Stimulated activated CD8-positive, alpha-beta memory T cell treated with anti-CD3 and anti-CD28 coated beads, Interleukin-12 subunit alpha, Interleukin-12 subunit beta, amount 100 ng/mL, for 4 hours (primary cell): ENCODE results near the gene UBL4B.

Experiments used
- DNase-seq: peaks from one replicate; pipeline ENCODE4 v3.0.0-alpha.2; 2020; ENCODE audit warnings: low read depth

The UBL4B gene

DNA sequence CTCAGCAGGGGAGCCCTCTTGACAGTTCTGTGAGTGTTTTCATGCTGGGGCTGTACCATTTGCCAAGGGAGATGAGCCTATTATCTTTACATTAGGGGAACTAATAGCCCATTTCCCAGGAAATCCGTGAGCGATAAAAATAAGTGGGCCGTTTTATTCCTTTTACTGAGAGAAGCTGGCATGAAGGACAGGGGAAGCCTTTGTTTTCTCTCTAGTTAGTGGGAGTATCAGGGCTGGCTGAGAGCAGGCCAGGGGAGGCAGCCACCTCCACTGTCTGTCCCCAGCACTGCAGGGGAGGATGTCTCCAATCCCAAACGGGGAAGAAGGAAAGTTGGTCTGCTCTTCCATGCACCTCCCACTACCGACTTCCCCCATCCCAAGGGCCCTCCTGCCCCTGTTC lies 2.5 kb downstream of the UBL4B start:
- DNase-seq: no peak

DNA sequence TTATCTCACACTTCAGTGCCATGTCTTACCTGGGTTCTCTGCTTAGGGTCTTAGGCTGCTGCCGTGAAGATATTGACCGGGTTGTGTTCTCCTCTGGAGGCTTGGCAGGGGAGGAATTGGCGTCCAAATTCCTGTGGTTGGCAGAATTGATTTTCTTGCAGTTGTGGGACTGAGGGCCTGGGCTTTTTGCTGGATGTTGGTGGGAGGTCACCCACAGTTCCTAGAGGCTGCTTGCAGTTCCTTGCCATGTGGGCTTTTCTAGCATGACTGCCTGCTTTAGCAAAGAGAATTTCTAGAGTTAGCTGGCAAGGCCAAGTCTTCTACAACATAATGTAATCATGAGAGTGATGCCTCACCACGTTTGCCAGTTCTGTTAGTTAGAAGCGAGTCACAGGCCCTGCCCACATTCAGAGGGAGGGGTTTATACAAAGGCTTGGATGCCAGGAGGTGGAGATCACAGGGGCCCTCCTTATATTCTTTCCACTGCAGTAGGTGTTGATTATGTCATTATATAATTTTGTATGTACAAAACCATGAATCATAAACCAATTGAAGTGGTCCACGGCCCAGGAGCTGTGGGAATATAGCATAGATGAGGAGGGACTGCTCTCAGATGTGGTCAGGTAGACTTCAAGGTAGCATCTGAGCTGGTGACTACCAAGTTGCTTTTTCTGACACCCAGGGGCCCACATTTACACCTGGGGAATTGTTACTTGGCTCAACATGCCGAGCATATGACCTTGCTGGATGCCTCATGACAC lies 6.6 kb downstream of the UBL4B start:
- no peak for DNase-seq

DNA sequence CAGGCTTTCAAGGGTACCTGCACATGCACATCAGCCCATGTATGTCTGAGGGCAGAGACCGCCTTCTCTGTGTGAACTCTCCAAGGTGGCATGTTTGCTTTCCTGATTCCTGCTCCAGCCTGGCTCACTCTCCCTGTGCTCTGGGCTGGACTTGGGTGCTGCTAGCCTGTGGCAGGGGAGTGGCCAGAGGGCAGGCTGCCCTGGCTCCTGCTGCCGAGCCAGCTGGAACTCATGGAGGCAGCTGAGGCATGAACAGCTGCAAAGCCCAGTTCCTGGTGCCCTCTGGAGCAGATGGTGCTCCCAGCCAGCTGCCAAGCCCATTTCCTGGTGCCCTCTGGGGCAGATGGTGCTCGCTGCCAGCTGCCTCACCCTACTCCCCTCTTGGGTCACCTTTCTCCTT lies 7.6 kb downstream of the UBL4B start:
- no peak for DNase-seq

DNA sequence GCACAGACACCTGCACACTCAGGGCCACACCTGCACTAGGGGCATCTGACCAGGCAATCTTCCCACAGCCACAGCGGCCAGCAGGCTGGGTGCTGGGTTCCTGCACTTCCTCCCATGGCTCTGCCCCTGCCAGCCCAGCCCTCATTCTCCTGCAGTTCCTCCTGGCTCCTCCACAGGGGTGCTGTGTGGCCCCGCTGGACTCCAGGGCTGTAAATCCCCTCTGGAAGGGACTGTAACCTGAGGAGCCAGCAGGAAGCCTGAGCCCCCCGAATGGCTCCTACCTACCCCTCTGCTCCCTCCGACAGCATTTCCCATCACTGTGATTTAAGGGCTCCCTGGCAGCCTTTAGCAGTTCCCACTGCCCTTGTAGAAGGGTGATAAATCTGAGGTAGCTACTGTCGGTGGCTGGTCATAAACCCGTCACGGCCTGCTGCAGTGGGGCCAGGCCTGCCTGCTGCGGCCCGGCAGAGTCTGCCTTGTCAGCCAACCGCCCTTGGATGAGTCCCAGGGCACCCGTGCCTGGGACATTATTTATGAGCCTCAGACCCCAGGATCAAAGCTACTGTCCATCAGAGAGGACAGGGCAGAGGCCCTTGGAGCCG lies 8.8 kb downstream of the UBL4B start:
- DNase-seq: no peak

DNA sequence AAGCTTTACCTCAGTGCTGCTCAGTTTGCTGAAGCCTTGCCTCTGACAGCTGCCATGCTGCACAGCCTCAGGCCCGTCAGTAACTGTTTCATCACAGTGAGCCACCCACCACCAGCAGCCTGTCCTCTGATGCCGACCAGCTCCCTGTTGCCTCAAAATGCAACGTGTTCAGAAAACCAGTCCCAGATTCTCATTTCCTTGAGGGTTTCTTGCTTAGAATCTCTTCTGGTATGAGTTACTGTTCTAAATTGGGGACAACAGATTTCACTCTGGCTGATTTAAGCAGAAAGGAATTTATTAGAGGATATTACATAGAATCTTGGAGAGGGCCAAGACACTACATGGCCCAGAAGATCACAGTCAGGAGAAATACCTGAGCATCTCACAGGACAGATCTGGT lies 11.0 kb downstream of the UBL4B start:
- DNase-seq: no peak

DNA sequence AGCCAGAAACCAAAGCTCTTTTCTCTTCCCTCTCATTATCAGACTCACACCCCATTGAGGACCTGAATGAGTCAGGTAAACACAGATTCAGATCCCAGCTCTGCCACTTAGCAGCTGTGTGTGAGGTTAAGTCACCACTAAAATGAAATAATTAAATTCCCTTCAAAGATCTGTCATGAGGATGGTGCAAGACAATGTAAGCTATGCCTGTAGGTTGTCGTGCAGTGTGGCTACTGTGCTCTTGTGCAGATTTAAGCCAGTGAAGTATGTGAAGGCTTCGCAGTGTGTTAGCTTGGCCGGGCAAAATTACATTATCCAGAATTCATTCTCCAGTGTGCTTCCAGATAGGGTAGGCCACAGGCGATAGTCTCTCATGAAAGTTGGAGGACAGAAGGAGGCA lies 13.6 kb downstream of the UBL4B start:
- no peak for DNase-seq

DNA sequence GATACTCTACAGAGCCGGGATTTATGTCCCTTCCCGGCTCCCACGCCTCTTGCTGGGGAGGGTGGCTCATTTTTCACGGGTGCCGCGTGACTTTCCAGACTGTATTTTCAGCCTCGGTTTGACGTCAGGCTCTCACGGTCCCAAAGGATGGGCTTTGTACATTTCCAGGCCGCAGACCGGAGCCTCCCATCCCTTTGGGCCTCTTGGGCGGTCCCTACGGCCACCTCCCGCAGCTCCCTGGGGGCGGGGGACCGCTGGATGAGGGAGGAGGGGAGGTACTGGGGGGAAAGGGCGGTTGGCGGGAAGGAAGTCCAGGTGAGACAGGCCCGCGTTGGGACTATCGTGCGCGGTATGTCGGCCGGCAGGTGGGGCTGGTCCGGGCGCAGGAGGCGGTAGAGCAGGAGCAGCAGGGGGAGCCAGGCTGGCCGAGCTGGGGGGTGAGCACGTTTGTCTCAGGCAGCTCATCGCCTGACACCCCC lies 17.9 kb downstream of the UBL4B start:
- DNase-seq: no peak

DNA sequence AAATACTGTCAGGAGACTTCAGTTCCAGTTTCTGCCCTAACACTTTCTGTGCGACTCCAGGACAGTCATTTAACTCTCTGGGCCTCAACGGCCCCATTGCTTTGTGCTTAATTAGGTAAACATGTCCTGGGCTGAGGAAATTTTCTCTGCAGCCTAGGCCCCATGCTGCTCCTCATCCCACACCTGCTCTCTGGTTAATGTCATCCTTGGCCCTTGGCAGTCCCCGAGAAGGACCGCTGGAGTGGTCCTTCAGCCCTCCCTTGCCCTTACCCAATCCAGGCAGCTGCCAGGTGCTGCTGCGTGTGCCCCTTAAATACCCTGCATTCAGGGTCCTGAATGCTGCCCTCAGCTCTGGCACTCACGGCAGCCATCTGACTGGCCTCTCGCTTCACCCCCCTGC lies 18.7 kb downstream of the UBL4B start:
- DNase-seq: no peak

DNA sequence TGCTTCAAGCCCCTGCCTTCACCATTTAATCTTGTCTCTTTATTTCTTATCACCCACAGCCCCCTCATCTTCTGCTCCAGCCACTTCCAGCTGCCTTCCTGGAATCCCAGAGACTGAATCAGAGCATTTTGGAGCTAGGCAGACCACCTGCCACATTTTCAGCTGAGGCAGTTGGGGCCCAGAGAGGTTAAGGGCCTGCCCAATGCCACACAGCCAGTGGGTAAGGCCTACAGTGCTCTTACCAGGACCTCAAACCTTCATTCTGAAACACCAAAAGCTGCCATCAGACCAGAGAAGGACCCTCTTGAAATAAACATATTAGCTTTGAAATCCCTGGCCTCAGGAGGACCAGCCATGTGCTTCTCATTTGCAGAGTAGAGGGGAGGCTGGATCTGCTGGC lies 20.4 kb downstream of the UBL4B start:
- DNase-seq: no peak

DNA sequence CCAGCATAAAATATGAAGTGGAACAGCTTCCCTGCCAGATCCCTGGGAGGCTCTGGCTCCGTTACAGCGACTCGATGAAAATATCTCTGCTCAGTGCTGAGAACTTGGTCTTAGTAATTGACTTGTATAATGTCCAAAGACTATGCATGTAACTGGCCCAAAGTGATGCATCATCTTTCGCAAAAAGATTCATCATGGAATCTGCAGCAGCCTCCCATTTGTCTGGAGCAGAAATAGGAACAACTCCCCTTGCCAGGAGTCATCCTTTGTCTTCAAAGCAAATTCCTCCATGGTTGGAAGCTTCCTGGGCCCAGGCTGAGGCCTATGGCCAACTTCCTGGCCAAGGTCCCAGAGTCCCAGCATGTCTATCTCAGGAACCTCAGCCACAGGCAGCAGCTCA lies 21.2 kb downstream of the UBL4B start:
- no peak for DNase-seq

DNA sequence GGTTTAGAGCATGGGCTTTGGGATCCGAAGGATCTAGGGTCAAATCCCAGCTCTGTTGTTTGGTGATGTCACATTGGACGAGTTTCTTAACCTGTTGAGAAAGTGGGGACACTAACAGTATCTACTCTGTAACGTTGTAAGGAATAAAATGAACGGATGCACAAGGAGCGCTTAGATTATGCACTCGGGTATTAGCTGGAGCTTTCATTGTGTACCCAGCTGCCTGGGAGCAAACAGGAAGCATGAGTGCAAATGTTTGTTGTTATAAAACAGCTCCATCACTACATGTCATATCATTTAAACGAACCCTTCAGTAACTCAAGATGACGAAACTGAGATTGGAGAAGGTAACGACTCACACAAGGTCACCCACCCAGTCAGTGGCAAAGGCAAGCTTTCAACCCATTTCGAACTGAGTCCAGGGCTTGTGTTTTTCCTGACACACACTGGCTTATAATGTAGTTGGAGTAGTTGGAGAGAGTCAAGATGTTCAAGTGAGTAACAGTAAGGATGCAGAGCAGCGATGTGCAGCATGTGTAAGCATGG lies 21.9 kb downstream of the UBL4B start:
- DNase-seq: no peak

DNA sequence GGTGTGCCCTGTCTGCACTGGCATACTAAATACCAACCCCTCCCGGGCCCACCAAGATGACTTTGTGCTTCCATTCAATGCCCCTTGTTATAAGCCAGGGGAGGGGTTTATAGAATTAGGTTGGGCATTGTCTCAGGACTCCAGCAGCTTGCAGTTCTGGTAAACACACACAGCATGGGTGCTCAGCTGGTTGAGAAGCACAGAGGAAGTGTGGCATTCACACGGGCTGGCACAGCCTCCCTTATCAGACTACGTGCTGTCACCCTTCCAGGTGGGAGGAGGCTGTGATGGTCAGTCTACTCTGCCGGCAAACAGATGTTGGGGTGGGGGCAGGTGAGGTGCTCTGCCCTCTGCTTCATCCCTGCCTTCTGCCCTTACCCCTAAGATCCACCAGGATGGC lies 23.0 kb downstream of the UBL4B start:
- DNase-seq: no peak

DNA sequence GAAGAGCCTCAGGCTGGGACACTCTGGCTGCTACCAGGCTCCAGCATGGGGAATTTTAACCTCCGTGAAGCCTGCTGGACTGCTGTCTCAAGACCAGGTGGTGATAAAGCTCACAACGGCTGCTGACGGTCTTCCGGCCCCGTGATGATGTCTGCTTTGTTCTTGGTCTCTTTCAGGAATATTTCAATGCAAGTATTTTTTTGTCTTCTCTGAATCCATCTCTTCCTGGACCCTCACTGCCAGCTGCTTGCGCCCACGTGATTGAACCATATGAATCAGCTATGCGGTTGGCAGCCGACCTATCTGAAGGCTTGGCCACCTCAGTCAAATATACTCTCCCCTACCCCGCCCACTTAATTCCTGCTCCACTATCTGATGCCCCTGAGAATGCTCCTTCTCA lies 23.4 kb downstream of the UBL4B start:
- no peak for DNase-seq

DNA sequence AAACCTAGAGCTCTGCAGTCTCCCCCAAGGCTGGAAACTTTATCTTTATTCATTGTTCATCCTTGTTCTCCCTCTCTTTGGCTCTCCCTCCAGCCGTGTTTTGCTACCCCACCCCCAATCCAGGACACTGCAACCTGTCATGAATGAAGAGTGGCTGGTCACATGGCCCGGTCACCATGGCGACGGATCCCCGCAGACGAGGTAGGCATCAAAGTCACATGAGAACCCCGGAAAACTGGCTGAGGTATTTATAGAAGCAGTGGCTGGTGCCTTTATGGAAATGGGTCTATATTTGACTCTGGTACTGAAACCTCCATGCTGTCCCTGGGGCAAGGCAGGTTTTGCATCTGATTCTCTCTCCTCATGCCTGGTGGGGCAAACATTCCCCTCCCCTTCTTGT lies 24.7 kb downstream of the UBL4B start:
- no peak for DNase-seq

DNA sequence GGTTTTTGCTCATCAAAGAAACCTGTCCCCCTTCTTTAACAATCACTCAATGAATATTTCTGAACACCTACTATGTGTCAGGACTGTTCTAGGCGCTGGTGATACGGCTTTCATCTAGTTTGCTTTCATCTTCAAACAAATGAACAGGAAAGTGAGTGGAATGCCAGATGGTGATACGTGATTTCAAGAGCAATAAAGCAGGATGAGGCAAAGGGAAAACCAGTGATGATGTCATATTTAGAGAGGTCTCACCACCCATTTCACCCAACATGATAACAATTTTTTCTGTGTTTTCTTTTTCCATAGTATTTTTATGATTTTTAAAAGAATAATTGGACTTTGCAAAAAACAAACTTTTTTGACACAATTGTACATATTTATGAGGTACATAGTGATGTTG lies 26.7 kb downstream of the UBL4B start:
- no peak for DNase-seq

DNA sequence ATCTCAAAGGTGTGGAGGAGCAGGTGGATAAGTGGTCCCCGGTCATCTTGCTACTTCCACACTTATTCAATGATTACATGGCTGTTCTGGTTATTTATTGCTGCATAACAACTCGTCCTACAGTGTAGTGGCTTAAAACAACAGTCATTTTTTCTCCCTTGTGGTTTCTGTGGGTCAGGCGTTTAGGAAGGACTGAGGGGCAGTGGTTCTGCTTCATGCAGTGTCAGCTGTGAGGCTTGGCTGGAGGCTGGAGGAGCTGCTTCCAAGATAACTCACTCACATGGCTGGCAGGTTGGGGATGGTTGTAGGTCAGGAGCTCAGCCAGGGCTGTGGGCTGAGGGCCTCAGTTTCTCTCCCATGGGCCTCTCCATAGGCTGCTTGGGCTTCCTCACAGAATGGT lies 32.1 kb downstream of the UBL4B start:
- DNase-seq: no peak

DNA sequence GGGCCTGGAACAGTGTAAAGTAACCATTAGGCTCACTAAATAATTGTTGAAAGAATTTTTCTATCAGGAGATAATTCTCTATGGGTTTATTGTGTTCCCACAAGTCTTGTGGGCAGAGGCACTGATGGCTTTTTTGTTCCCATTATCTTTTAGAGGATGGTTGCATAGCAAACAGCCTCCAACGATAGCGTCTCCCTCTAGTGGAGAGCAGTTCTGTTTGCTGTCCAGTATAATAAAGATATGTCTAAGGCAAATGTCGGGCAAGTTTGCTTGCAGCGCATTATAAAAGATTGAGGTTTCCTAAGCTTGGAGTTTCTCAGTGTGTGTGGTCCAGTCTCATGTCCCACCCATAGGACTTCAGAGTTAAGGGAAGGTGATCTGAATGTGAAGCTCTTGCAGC lies 36.7 kb downstream of the UBL4B start:
- DNase-seq: no peak

DNA sequence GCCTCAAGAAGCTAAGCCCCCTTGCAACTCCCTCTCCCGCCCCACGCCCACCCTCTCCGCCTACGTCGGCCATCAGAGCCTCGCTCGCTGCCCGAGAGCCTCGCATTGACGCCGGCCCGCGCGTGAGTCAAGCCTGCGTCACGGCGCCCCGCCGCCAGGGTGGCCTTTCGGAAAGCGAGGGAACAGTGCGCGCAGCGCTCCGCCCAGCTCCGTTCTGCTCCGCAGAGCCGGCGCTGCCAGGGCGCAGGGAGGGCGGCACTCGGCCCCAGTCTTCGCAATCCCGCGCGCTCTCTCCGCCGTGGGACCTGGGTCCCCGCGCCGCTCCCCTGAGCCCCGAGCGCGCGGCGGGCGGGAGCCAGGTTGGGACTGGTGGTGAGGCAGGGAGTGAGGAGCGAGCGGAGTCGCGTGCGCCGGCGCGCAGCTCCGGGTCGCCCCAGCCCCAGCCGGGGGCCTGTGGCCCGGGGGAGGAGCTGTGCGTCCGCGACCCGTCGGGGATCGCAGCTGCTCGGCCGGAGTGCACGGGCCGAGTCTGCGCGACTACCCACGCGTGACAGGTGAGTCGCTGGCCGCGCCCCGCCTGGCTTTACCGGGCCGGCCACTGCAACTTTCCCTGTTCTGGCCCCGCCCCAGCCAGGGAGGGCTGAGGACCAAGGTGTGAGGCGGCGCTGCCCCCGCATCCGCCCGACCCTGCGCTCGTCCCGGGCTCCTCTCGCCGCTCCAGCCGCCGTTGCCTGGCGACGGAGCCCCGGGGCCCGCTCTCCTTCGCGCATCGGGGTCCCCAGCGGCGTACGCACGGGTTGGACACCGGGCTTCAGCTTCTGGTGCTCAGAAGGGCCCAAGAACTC lies 38.3 kb downstream of the UBL4B start, which contains the start of gene SLC6A17:
Gene SLC6A17 (plus strand): TSS at position 165 of the 845 bp plus-strand sequence. CDS start 16,436 bp downstream, outside the sequence.
- no peak for DNase-seq

DNA sequence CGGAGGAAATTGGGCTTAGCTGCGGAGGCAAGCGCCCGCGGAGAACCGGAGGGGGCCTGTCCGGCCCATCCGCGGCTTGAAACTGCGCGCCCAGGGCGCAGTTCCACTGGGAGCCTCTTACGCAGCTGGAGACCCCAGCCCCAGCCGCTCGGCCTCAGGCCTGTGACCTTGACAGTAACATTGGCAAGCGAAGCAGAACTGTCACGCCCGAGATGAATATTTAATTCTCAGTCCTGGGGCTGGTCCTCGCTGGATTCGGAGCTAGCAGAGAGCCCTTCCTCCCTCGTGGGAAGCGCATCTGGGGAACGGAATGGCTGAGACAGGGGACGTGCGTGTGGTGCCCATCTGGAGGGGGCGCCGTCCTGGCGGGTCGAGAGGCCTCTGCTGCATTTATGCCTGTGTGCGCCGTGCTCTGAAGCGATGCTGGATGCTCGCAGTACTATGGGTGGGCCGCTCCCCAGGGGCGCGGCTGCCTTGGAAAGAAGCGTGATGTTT lies 39.0 kb downstream of the UBL4B start:
- no peak for DNase-seq

DNA sequence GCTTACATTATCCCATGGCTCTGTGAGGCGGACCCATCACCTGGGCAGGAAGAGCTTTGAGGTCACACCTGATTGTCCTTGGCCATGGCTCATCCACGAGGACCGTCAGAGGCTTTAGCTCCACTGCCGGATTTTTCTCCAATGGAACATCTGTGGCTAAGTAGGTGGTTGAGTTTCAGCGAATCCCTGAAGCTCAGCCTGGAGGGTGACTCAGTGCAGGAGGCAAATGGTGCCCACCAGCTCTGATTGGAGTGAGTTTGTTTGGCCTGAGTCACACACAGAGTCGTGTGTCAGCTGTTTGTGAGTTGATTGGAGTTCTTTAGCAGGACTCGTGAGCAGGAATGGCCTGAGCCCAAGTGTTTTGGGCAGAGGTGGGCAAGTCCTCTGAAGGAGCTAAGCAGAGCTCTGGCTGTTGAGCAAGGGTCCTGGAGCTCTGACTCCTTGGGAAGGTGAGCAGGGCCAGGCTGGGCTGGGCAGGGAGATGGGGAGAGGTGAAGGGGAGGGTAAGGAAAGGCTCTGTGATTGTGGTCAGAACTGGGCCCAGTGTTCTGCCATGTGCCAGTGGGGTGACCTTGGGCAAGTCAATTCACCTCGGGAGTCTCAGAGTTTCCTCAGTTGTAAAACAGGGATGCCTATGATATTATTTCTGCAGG lies 40.0 kb downstream of the UBL4B start:
- DNase-seq: no peak

DNA sequence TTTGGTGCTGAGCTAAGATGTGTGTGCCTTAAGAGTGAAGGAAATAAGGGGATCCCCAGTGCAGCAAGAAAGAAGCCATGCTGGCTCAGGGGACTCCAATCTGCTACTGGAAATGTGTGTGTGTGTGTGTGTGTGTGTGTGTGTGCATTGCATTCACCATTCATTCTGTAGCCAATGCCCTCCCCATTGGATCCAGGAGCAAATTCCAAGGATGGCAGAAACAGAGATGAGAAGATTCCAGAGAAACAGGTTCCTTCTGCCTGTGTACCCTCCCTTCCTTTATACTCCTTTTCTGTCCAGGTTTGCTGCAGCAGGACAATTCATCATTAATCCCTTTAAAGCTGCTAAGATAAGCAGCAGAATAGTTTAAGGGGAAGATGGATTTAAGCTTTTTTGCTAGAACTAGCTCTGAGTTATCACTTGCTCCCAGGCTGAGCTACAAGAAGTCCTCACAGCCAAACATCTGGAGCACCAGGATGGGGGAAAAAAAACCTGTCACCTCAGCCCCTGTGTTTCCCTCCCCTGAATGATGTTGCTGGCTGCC lies 41.2 kb downstream of the UBL4B start:
- no peak for DNase-seq
